Calu3 (cell line): ENCODE results near the gene SMIM7. TPM values are rescaled to one million over a fixed set of nuclear protein-coding genes. Genes with fewer than 3 reads are reported as not detected.

Experiments used
- BruUV-seq: library from RNA; stranded (reverse); fragments of 400-500 nt; replicated peaks from 2 replicates; lab custom pipeline; 2021; lab: Mats Ljungman, UMichigan
- CTCF ChIA-PET: fragments of 300-600 bp; sonication (Branson Sonifier 250); formaldehyde crosslinking; loops from one replicate; lab custom pipeline; 2022; ENCODE audit warnings: antibody characterized with exemption; lab: Charles Lee
- DNase-seq: peaks from one replicate; pipeline ENCODE4 v3.0.0; 2022
- H3K27ac Mint-ChIP-seq: one replicate; pipeline ENCODE4 v1.8.0; 2022; ENCODE audit warnings: mixed read lengths; ENCODE audit not compliant: unreplicated experiment
- H3K27me3 Mint-ChIP-seq: one replicate; pipeline ENCODE4 v1.8.0; 2022; ENCODE audit warnings: mixed read lengths; ENCODE audit not compliant: unreplicated experiment
- H3K36me3 Mint-ChIP-seq: one replicate; pipeline ENCODE4 v1.8.0; 2022; ENCODE audit warnings: mild to moderate bottlenecking, moderate library complexity, mixed read lengths; ENCODE audit not compliant: insufficient read depth, unreplicated experiment
- H3K4me1 Mint-ChIP-seq: one replicate; pipeline ENCODE4 v1.8.0; 2022; ENCODE audit warnings: mild to moderate bottlenecking, low read depth, mixed read lengths; ENCODE audit not compliant: unreplicated experiment
- H3K4me3 Mint-ChIP-seq: one replicate; pipeline ENCODE4 v1.8.0; 2022; ENCODE audit warnings: mild to moderate bottlenecking, low read depth, moderate library complexity, mixed read lengths; ENCODE audit not compliant: unreplicated experiment
- H3K9me3 Mint-ChIP-seq: one replicate; pipeline ENCODE4 v1.8.0; 2022; ENCODE audit warnings: low read depth, mixed read lengths; ENCODE audit not compliant: unreplicated experiment
- intact Hi-C: fragments of 100-400 bp; cut with micrococcal nuclease; formaldehyde crosslinking; loops from one replicate; pipeline ENCODE4 v1.10.0; 2022; ENCODE audit not compliant: unreplicated experiment
- total RNA-seq: library from RNA; stranded (reverse); gene quantifications from 2 replicates; pipeline ENCODE4 v1.2.3, GENCODE V29; 2022
- TF ChIP-seq, protein P1 (sequence below): fragments of 200-600 bp; IDR thresholded peaks from one replicate; pipeline ENCODE4 v1.8.0; 2022; ENCODE audit warnings: antibody characterized with exemption; ENCODE audit not compliant: unreplicated experiment

Gene SMIM7
- total RNA-seq, 1 experiment from 2014 or later: 40.9 TPM

DNA sequence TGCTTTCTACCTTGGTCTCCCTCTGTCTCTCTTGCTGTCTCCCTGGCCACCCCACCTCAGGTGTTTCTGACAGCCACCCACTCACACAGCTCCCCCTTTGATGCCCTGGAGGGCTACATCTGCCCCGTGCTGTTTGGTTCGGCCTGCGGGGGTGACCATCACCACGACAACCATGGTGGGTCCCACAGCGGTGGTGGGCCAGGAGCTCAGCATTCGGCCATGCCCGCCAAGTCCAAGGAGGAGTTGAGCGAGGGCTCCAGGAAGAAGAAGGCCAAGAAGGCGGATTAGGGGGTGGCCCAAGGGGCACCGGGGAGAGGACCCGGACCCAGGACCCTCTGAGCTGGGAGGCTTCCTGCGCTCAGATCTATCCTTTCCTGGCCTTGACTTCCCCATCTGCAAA, 28.1 kb upstream of the SMIM7 start:
- CTCF ChIA-PET: interaction anchor here (0.7 kb wide), 1 partner anchor 152 kb away, joined by 4 read pairs; no protein-coding TSS in a partner anchor
- DNase-seq: no peak
- no peak overlapping the region for H3K4me3 Mint-ChIP-seq
- H3K4me1 Mint-ChIP-seq: no peaks in the 10 kb centered on the region
- no peaks in the 10 kb centered on the region for H3K9me3 Mint-ChIP-seq
- H3K27me3 Mint-ChIP-seq: no peaks in the 10 kb centered on the region
- peaks cover 6% of the 10 kb centered on the region for H3K36me3 Mint-ChIP-seq
- intact Hi-C loops: no loop called here
- TF ChIP-seq, protein P1, sequence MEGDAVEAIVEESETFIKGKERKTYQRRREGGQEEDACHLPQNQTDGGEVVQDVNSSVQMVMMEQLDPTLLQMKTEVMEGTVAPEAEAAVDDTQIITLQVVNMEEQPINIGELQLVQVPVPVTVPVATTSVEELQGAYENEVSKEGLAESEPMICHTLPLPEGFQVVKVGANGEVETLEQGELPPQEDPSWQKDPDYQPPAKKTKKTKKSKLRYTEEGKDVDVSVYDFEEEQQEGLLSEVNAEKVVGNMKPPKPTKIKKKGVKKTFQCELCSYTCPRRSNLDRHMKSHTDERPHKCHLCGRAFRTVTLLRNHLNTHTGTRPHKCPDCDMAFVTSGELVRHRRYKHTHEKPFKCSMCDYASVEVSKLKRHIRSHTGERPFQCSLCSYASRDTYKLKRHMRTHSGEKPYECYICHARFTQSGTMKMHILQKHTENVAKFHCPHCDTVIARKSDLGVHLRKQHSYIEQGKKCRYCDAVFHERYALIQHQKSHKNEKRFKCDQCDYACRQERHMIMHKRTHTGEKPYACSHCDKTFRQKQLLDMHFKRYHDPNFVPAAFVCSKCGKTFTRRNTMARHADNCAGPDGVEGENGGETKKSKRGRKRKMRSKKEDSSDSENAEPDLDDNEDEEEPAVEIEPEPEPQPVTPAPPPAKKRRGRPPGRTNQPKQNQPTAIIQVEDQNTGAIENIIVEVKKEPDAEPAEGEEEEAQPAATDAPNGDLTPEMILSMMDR: no peak
- no peak overlapping the region for H3K27ac Mint-ChIP-seq
- BruUV-seq: no TSS peak

GRCh38 chr19:16684216-16684615, 24.3 kb upstream of the SMIM7 start:
- Mint-ChIP-seq H3K9me3 (no peaks in the 10 kb centered on the region), H3K27ac (no peak overlapping the region), H3K36me3 (peaks cover 6% of the 10 kb centered on the region), H3K4me1 (no peaks in the 10 kb centered on the region), H3K4me3 (no peak overlapping the region), H3K27me3 (no peaks in the 10 kb centered on the region)
- CTCF ChIA-PET: interaction anchor here (0.5 kb wide), 1 partner anchor 711 kb away, joined by 3 read pairs; no protein-coding TSS in a partner anchor
- no peak for DNase-seq
- intact Hi-C loops: no loop called here
- TF ChIP-seq, protein P1: no peak
- BruUV-seq: no TSS peak

GRCh38 chr19:16682539-16682938, 22.6 kb upstream of the SMIM7 start:
- peaks cover 6% of the 10 kb centered on the region for H3K36me3 Mint-ChIP-seq
- intact Hi-C loops: no loop called here
- DNase-seq: no peak
- H3K4me1 Mint-ChIP-seq: no peaks in the 10 kb centered on the region
- no peak overlapping the region for H3K4me3 Mint-ChIP-seq
- H3K27ac Mint-ChIP-seq: no peak overlapping the region
- H3K9me3 Mint-ChIP-seq: no peaks in the 10 kb centered on the region
- BruUV-seq: no TSS peak
- TF ChIP-seq, protein P1: no peak
- H3K27me3 Mint-ChIP-seq: no peaks in the 10 kb centered on the region
- CTCF ChIA-PET: no interaction called here

DNA sequence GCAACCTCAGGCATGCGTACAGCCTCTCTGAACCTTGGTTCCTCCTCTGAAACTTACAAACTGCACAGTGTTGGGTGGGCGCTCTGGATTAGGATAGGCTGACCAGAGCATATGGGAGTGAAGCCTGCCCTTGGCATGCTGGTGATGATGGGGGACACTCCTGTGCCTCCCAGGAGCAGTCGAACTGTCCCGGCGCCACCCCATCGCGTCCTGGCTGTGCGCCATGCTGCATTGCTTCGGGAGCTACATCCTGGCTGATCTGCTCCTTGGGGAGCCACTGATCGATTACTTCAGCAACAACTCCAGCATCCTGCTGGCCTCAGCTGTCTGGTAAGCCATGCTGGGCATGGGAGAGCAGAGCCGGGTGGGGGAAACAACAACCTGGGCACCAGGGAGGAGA, 19.9 kb upstream of the SMIM7 start:
- CTCF ChIA-PET: no interaction called here
- intact Hi-C loops: no loop called here
- TF ChIP-seq, protein P1: no peak
- no peaks in the 10 kb centered on the region for H3K27me3 Mint-ChIP-seq
- BruUV-seq: no TSS peak
- no peak overlapping the region for H3K27ac Mint-ChIP-seq
- no peaks in the 10 kb centered on the region for H3K4me1 Mint-ChIP-seq
- H3K36me3 Mint-ChIP-seq: peaks cover 6% of the 10 kb centered on the region
- no peak overlapping the region for H3K4me3 Mint-ChIP-seq
- no peaks in the 10 kb centered on the region for H3K9me3 Mint-ChIP-seq
- no peak for DNase-seq
